AG04450 (cell line): ENCODE data around the gene MLYCD. TPM values are rescaled to one million over a fixed set of nuclear protein-coding genes. Genes with fewer than 3 reads are reported as not detected.

Experiments
- CTCF ChIA-PET: fragments of 300-600, 350-600 bp; formaldehyde crosslinking; extraction: SDS; loops from one replicate; lab custom pipeline; 2022; ENCODE audit warnings: antibody characterized with exemption, inconsistent platforms; lab: Charles Lee
- POLR2A ChIA-PET: fragments of 350-600 bp; formaldehyde crosslinking; extraction: SDS; loops from one replicate; lab custom pipeline; 2021; ENCODE audit warnings: antibody characterized with exemption, inconsistent platforms; lab: Yijun Ruan, JAX
- DNase-seq: peaks from one replicate; pipeline ENCODE4 v3.0.0-alpha.2; 2011; ENCODE audit warnings: low read depth, low spot score
- H3K27ac ChIP-seq: one replicate; pipeline ENCODE4 v1.5.1; 2012; ENCODE audit warnings: low read depth, low read length, control low read depth
- H3K27me3 ChIP-seq: one replicate; pipeline ENCODE4 v1.6.0; 2012; ENCODE audit warnings: low read length; ENCODE audit not compliant: control insufficient read depth, insufficient read depth
- H3K4me3 ChIP-seq: 2 replicates; pipeline ENCODE4 v1.5.1; 2011; ENCODE audit warnings: mild to moderate bottlenecking, low read depth, low read length, control low read depth
- H3K9me3 ChIP-seq: 2 replicates; pipeline ENCODE4 v1.5.1; 2012; ENCODE audit warnings: low read length; ENCODE audit not compliant: control insufficient read depth, insufficient read depth
- polyA plus RNA-seq: library from polyadenylated mRNA; depleted of rRNA; stranded (reverse); fragments of >200 nt; gene quantifications from 2 replicates; pipeline ENCODE4 v1.2.3, GENCODE V29; 2011
- TF ChIP-seq, protein P1 (sequence below): IDR thresholded peaks from 2 replicates; pipeline ENCODE4 v1.5.1; 2011; ENCODE audit warnings: low read depth, low read length, control low read depth, inconsistent platforms

Gene MLYCD
- polyA plus RNA-seq, 1 experiment = 2.0 TPM

GRCh38 chr16:83969771-83970429 lies 71.0 kb downstream of the MLYCD start:
- Histone ChIP-seq H3K9me3 (no peaks in the 10 kb centered on the region; the same call in 1 of the 2 replicates), H3K27ac (no peak overlapping the region), H3K4me3 (no peak overlapping the region), H3K27me3 (peaks cover 18% of the 10 kb centered on the region)
- DNase-seq = no peak
- CTCF ChIA-PET = interaction anchor here (1.5 to 2.1 kb wide), 5 partner anchors 72 to 96 kb away, joined by 3 to 12 read pairs (median 10); no protein-coding TSS in a partner anchor
- TF ChIP-seq, protein P1, sequence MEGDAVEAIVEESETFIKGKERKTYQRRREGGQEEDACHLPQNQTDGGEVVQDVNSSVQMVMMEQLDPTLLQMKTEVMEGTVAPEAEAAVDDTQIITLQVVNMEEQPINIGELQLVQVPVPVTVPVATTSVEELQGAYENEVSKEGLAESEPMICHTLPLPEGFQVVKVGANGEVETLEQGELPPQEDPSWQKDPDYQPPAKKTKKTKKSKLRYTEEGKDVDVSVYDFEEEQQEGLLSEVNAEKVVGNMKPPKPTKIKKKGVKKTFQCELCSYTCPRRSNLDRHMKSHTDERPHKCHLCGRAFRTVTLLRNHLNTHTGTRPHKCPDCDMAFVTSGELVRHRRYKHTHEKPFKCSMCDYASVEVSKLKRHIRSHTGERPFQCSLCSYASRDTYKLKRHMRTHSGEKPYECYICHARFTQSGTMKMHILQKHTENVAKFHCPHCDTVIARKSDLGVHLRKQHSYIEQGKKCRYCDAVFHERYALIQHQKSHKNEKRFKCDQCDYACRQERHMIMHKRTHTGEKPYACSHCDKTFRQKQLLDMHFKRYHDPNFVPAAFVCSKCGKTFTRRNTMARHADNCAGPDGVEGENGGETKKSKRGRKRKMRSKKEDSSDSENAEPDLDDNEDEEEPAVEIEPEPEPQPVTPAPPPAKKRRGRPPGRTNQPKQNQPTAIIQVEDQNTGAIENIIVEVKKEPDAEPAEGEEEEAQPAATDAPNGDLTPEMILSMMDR = no peak
- POLR2A ChIA-PET = no interaction called here

DNA sequence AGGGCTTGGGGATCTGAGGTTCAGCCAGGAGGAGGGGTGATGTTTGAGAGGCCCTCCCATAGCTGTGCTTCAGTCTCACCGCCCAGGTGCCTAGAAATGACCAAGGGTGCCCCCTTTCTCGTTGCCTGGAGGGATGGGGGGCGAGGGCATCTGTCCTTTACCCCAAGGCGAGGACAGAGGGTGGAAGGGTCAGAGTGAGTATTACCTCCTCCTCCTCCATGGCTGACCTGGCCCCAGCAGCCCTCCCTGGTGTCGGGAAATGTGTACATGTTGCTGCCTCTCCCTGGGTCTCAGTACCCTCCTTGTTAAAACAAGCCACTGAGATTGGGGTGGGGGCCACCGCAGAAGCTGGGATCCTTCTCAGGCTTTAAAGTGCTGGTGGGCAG lies 71.5 kb downstream of the MLYCD start:
- Histone ChIP-seq H3K27ac (no peak overlapping the region), H3K9me3 (no peaks in the 10 kb centered on the region; the same call in 1 of the 2 replicates), H3K27me3 (peaks cover 18% of the 10 kb centered on the region), H3K4me3 (no peak overlapping the region)
- ChIA-PET POLR2A (no interaction called here), CTCF (interaction anchor here (1.6 to 2.1 kb wide), 4 partner anchors 71 to 95 kb away, joined by 3 to 12 read pairs (median 9); no protein-coding TSS in a partner anchor)
- TF ChIP-seq, protein P1 = no peak
- DNase-seq = no peak

- DNase-seq = no peak
- Histone ChIP-seq H3K27me3 (peaks cover 23% of the 10 kb centered on the region), H3K27ac (no peak overlapping the region), H3K4me3 (no peak overlapping the region), H3K9me3 (no peaks in the 10 kb centered on the region; the same call in 1 of the 2 replicates)
- TF ChIP-seq, protein P1 = no peak
- CTCF ChIA-PET = interaction anchor here (2.1 kb wide), 1 partner anchor 94 kb away, joined by 12 read pairs; no protein-coding TSS in a partner anchor
- POLR2A ChIA-PET = no interaction called here
Measured at GRCh38 chr16:83971165-83972130, 72.5 kb downstream of the MLYCD start.

GRCh38 chr16:83972256-83973008 lies 73.5 kb downstream of the MLYCD start:
- Histone ChIP-seq H3K27me3 (peaks cover 23% of the 10 kb centered on the region), H3K27ac (no peak overlapping the region), H3K4me3 (no peak overlapping the region), H3K9me3 (peaks cover 3% of the 10 kb centered on the region)
- DNase-seq = no peak
- ChIA-PET CTCF (no interaction called here), POLR2A (no interaction called here)
- TF ChIP-seq, protein P1 = no peak
